Left ventricle myocardium inferior (tissue), 1 donor: ENCODE results near the gene VTI1A. TPM values are rescaled to one million over a fixed set of nuclear protein-coding genes. Genes with fewer than 3 reads are reported as not detected.

Source experiments
- DNase-seq: peaks from one replicate; pipeline ENCODE4 v3.0.0-alpha.2; 2020
- H3K27ac ChIP-seq: fragments of 200-600 bp; replicated peaks from 2 replicates; pipeline ENCODE4 v1.8.0; 2021
- H3K27me3 ChIP-seq: fragments of 200-600 bp; 2 replicates; pipeline ENCODE4 v1.8.0; 2021; ENCODE audit warnings: low read depth
- H3K36me3 ChIP-seq: fragments of 200-600 bp; 2 replicates; pipeline ENCODE4 v1.8.0; 2021
- H3K4me1 ChIP-seq: fragments of 200-600 bp; 2 replicates; pipeline ENCODE4 v1.8.0; 2021
- H3K4me3 ChIP-seq: fragments of 200-600 bp; 2 replicates; pipeline ENCODE4 v1.8.0; 2021; ENCODE audit warnings: mild to moderate bottlenecking, moderate library complexity
- H3K9me3 ChIP-seq: fragments of 200-600 bp; replicated peaks from 2 replicates; pipeline ENCODE4 v1.8.0; 2021
- intact Hi-C: fragments of 100-400 bp; cut with micrococcal nuclease; formaldehyde crosslinking; loops from one replicate; pipeline ENCODE4 v1.11.0; 2022
- total RNA-seq: library from RNA; stranded (reverse); fragmentation: NEBNext Ultra II Directional; extraction: Animal tissue kit (Norgen Biotek cat#: 25700); gene quantifications from one replicate; pipeline ENCODE4 v1.2.1, GENCODE V29; 2021
- TF ChIP-seq, protein P1 (sequence below): fragments of 200-600 bp; IDR thresholded peaks from 2 replicates; pipeline ENCODE4 v1.8.0; 2021; ENCODE audit warnings: antibody characterized with exemption, mild to moderate bottlenecking, borderline replicate concordance
- donor health status: DM: no; HTN: yes; CAD: no; lungs with severe emphysema.

Gene VTI1A
- total RNA-seq, 1 donor from 2014 or later = 20.5 TPM

DNA sequence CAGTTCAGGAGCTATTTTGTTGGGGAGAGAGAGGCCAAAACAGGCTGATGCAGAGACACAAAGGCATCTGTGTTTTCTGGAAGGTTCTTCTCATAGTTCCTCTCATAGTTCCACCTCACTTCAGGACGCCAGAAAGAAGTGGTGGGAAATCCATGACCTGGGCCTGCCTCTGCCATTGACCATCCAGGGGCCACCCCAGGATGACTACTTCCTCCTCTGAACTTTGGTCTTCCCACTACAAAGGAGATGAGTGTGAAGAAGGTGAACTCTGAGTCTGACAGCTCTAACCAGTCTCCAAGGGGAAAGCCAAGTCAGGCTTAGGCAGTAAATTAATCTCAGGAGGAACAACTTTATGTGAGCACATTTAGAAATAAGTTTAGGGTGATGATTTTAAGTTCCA, 327.2 kb downstream of the VTI1A start:
- no peaks in the 10 kb centered on the region for H3K4me1 ChIP-seq
- intact Hi-C loops = no loop called here
- H3K9me3 ChIP-seq = no peaks in the 10 kb centered on the region
- no peak overlapping the region for H3K4me3 ChIP-seq
- DNase-seq = no peak
- H3K36me3 ChIP-seq = no peaks in the 10 kb centered on the region
- no peaks in the 10 kb centered on the region for H3K27me3 ChIP-seq
- TF ChIP-seq, protein P1, sequence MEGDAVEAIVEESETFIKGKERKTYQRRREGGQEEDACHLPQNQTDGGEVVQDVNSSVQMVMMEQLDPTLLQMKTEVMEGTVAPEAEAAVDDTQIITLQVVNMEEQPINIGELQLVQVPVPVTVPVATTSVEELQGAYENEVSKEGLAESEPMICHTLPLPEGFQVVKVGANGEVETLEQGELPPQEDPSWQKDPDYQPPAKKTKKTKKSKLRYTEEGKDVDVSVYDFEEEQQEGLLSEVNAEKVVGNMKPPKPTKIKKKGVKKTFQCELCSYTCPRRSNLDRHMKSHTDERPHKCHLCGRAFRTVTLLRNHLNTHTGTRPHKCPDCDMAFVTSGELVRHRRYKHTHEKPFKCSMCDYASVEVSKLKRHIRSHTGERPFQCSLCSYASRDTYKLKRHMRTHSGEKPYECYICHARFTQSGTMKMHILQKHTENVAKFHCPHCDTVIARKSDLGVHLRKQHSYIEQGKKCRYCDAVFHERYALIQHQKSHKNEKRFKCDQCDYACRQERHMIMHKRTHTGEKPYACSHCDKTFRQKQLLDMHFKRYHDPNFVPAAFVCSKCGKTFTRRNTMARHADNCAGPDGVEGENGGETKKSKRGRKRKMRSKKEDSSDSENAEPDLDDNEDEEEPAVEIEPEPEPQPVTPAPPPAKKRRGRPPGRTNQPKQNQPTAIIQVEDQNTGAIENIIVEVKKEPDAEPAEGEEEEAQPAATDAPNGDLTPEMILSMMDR = no peak
- H3K27ac ChIP-seq = no peak overlapping the region

DNA sequence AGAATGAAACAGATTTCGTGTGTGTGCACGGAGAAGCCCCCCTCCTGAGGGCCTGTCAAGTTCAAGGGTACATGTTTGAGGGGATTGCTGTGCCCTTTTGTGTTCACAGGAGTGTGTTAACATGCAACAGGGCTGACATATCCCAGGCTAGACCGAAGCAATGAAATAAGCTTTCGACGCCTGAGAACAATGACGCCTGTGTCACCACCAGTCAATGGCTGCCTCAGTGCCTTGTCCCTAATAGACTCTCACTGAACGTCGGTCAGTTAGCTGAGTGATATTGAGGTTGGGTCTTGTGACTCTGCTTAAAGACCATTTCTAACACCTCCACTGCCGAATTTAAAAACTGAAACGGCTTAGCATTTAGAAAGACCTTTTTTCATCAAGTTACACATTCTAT, 327.8 kb downstream of the VTI1A start:
- Histone ChIP-seq H3K9me3 (no peaks in the 10 kb centered on the region), H3K4me1 (no peaks in the 10 kb centered on the region), H3K4me3 (no peak overlapping the region), H3K27ac (no peak overlapping the region), H3K27me3 (no peaks in the 10 kb centered on the region), H3K36me3 (no peaks in the 10 kb centered on the region)
- TF ChIP-seq, protein P1 = no peak
- no peak for DNase-seq
- intact Hi-C loops = no loop called here

DNA sequence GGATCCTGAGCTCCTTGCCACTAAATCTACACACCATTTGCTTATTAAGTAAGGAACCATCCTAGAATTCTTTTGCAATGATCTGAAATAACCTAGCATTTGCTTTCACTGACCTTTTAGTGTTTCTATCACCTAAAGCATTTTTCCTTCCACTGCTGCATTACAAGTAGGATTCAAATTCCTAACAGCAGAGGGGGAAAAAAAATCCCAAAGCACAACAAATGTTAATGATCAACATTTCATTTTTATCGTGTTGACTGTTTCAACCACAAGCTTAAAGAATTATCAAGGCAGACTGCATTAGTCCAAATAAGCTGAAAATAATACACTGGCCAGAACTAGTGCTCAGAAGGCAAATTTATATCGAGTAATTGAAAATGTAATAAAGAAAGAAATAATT, 328.4 kb downstream of the VTI1A start:
- H3K36me3 ChIP-seq = no peaks in the 10 kb centered on the region
- intact Hi-C loops = no loop called here
- H3K9me3 ChIP-seq = no peaks in the 10 kb centered on the region
- no peak overlapping the region for H3K4me3 ChIP-seq
- H3K4me1 ChIP-seq = no peaks in the 10 kb centered on the region
- no peak overlapping the region for H3K27ac ChIP-seq
- H3K27me3 ChIP-seq = no peaks in the 10 kb centered on the region
- DNase-seq = no peak
- TF ChIP-seq, protein P1 = no peak

DNA sequence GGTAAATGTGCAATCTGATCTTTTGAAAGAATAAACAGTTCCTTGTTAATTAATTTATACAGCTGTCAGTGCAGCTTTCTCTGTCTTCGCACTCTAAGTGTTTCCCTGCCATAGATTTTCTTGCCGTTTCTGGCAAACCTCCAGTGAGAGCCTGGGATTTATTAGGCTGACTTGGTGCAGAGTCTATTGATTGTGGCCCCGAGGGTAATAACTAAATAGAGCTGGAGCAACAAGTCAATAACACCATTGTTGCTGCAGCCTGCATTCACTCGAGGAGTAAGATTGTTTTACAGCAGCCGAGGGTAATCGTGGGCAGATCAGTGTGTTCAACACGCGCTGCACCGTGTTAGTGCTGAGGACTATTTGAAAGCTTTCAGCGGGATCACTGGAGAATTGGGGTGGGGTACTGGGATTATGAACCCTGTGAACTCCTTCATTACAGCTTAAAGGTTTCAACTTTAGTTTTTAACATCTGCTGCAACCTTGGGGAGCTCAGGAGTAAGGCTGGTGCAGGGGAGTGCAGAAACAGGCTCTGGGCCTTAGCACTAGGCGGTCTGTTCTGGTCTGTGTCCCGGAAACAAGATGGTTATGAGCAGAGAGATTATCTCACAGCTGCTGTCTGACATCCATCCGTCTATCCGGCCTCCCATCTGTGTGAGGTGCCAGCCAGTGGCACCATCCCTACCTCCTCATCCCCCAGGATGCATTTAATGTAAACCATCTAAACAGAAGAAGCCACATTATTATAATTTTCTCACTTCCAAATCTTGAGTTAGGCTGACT, 329.1 kb downstream of the VTI1A start:
- TF ChIP-seq, protein P1 = no peak
- Histone ChIP-seq H3K4me1 (no peaks in the 10 kb centered on the region), H3K9me3 (no peaks in the 10 kb centered on the region), H3K27me3 (no peaks in the 10 kb centered on the region), H3K4me3 (no peak overlapping the region), H3K36me3 (no peaks in the 10 kb centered on the region), H3K27ac (no peak overlapping the region)
- intact Hi-C loops = no loop called here
- no peak for DNase-seq

DNA sequence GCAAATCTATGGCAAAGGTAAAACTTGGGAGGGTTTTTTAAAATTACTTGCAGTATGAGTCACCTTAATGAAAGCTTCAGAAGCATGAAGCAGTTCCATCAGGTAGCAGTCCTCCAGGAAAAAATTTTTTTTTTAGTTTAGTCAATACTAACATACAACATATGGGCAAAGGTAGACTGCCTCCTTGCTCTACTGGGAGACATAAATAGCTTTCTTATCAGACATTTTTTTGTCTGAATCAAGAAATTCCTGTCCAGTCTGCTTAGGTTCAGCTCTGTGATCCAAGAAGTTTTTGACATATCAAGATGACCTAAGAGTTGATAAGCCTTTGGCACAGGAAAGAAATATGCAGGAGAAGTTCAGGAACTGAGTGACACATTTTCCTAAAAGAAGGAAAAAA, 331.6 kb downstream of the VTI1A start:
- Histone ChIP-seq H3K36me3 (no peaks in the 10 kb centered on the region), H3K27me3 (no peaks in the 10 kb centered on the region), H3K4me3 (no peak overlapping the region), H3K4me1 (no peaks in the 10 kb centered on the region), H3K9me3 (no peaks in the 10 kb centered on the region), H3K27ac (peak overlapping the region; percentile 25)
- no peak for DNase-seq
- TF ChIP-seq, protein P1 = no peak
- intact Hi-C loops = no loop called here
